Gastrocnemius medialis (tissue), 4 donors: ENCODE measurements around the gene MAMDC4.
"Not testable (repeated sequence)": the region's sequence is repeated elsewhere in the genome, so short reads cannot be mapped to it uniquely, and the experiment has no call there.

Experiments
- CTCF ChIP-seq, 5 experiments: fragments of 450-650 bp in 3 of 5; fragments of 200-600 bp in 2 of 5; sonication (generic) in 2 of 5; IDR thresholded peaks in 4 of 5; conservative IDR thresholded peaks in 1 of 5; 1 replicate in 4 of 5; 2 replicates in 1 of 5; pipeline ENCODE4 v1.5.1; 2016 to 2019; ENCODE audit warnings: antibody characterized with exemption in 5 of 5, mild to moderate bottlenecking in 3 of 5, moderate library complexity in 3 of 5
- POLR2A ChIP-seq, 2 donors: fragments of 450-650 bp; IDR thresholded peaks; one replicate each; pipeline ENCODE4 v1.6.1; 2017; ENCODE audit warnings: antibody characterized with exemption in 2 of 2, mild to moderate bottlenecking in 2 of 2, moderate library complexity in 2 of 2

- TF ChIP-seq CTCF (IDR thresholded peaks at IDR 0.05 in 4 of 5, conservative IDR thresholded peaks at IDR 0.05 in 1 of 5); POLR2A (IDR thresholded peaks at IDR 0.05): not testable (repeated sequence)
Observed at GRCh38 chr9:136882947-136883283, 30.8 kb downstream of the MAMDC4 start.
